Activated CD4-positive, alpha-beta T cell treated with anti-CD3 and anti-CD28 coated beads, Interleukin-2, amount 10 ng/mL, durations not matched to agents 7 days and 5 days (primary cell): ENCODE results near the gene APBB2. TPM values are rescaled to one million over a fixed set of nuclear protein-coding genes. Genes with fewer than 3 reads are reported as not detected.

Experiments used
- CTCF ChIA-PET: fragments of 350-600 bp; sonication (Branson Sonifier 250); formaldehyde crosslinking; loops from one replicate; lab custom pipeline; 2021; ENCODE audit warnings: antibody characterized with exemption; lab: Charles Lee
- POLR2A ChIA-PET: fragments of 350-600 bp; sonication (Branson Sonifier 250); formaldehyde crosslinking; loops from one replicate; lab custom pipeline; 2021; ENCODE audit warnings: antibody characterized with exemption; lab: Charles Lee
- DNase-seq: peaks from one replicate; pipeline ENCODE4 v3.0.0-alpha.2; 2020
- H3K27ac Mint-ChIP-seq: one replicate; pipeline ENCODE4 v1.8.0; 2021; ENCODE audit warnings: mild to moderate bottlenecking, moderate library complexity, mixed read lengths
- H3K27me3 Mint-ChIP-seq: one replicate; pipeline ENCODE4 v1.8.0; 2021; ENCODE audit warnings: mixed read lengths
- H3K36me3 Mint-ChIP-seq: one replicate; pipeline ENCODE4 v1.8.0; 2021; ENCODE audit warnings: low read depth, mixed read lengths
- H3K4me1 Mint-ChIP-seq: one replicate; pipeline ENCODE4 v1.8.0; 2021; ENCODE audit warnings: mixed read lengths
- H3K4me3 Mint-ChIP-seq: one replicate; pipeline ENCODE4 v1.8.0; 2021; ENCODE audit warnings: mild to moderate bottlenecking, moderate library complexity, mixed read lengths
- H3K9me3 Mint-ChIP-seq: one replicate; pipeline ENCODE4 v1.8.0; 2021; ENCODE audit warnings: mixed read lengths
- total RNA-seq, 2 experiments: library from RNA; stranded (reverse); gene quantifications; one replicate each; pipeline ENCODE4 v1.2.3, GENCODE V29; 2021

The APBB2 gene
- total RNA-seq, 2 experiments from 2014 or later, result 0.45 to 0.62 TPM

GRCh38 chr4:41111791-41112190, 102.6 kb downstream of the APBB2 start:
- DNase-seq, result no peak
- Mint-ChIP-seq H3K27me3 (no peaks in the 10 kb centered on the region), H3K9me3 (no peaks in the 10 kb centered on the region), H3K27ac (no peak overlapping the region), H3K4me1 (no peaks in the 10 kb centered on the region), H3K4me3 (no peak overlapping the region), H3K36me3 (no peaks in the 10 kb centered on the region)
- ChIA-PET CTCF (no interaction called here), POLR2A (no interaction called here)

GRCh38 chr4:41110050-41110449, 104.3 kb downstream of the APBB2 start:
- Mint-ChIP-seq H3K4me3 (no peak overlapping the region), H3K36me3 (no peaks in the 10 kb centered on the region), H3K4me1 (no peaks in the 10 kb centered on the region), H3K9me3 (no peaks in the 10 kb centered on the region), H3K27me3 (no peaks in the 10 kb centered on the region), H3K27ac (no peak overlapping the region)
- ChIA-PET CTCF (no interaction called here), POLR2A (no interaction called here)
- no peak for DNase-seq

GRCh38 chr4:41108481-41108880, 105.9 kb downstream of the APBB2 start:
- Mint-ChIP-seq H3K9me3 (no peaks in the 10 kb centered on the region), H3K27ac (no peak overlapping the region), H3K4me3 (no peak overlapping the region), H3K27me3 (no peaks in the 10 kb centered on the region), H3K36me3 (no peaks in the 10 kb centered on the region), H3K4me1 (no peaks in the 10 kb centered on the region)
- ChIA-PET CTCF (no interaction called here), POLR2A (no interaction called here)
- DNase-seq, result no peak

- H3K27me3 Mint-ChIP-seq, result no peaks in the 10 kb centered on the region
- no peaks in the 10 kb centered on the region for H3K36me3 Mint-ChIP-seq
- H3K4me1 Mint-ChIP-seq, result no peaks in the 10 kb centered on the region
- no peak overlapping the region for H3K27ac Mint-ChIP-seq
- ChIA-PET POLR2A (no interaction called here), CTCF (no interaction called here)
- no peak for DNase-seq
- H3K4me3 Mint-ChIP-seq, result no peak overlapping the region
- no peaks in the 10 kb centered on the region for H3K9me3 Mint-ChIP-seq
Observed at GRCh38 chr4:41106694-41107419, 107.5 kb downstream of the APBB2 start.

- no peak for DNase-seq
- Mint-ChIP-seq H3K4me3 (no peak overlapping the region), H3K27me3 (no peaks in the 10 kb centered on the region), H3K27ac (no peak overlapping the region), H3K4me1 (no peaks in the 10 kb centered on the region), H3K9me3 (no peaks in the 10 kb centered on the region), H3K36me3 (no peaks in the 10 kb centered on the region)
- CTCF ChIA-PET, result no interaction called here
- POLR2A ChIA-PET, result no interaction called here
Observed at GRCh38 chr4:41106081-41106480, 108.3 kb downstream of the APBB2 start.

- no peak overlapping the region for H3K4me3 Mint-ChIP-seq
- no peaks in the 10 kb centered on the region for H3K27me3 Mint-ChIP-seq
- H3K9me3 Mint-ChIP-seq, result no peaks in the 10 kb centered on the region
- H3K4me1 Mint-ChIP-seq, result no peaks in the 10 kb centered on the region
- no peak overlapping the region for H3K27ac Mint-ChIP-seq
- H3K36me3 Mint-ChIP-seq, result no peaks in the 10 kb centered on the region
- ChIA-PET POLR2A (no interaction called here), CTCF (interaction anchor here (0.5 kb wide), 1 partner anchor 1064 kb away, joined by 3 read pairs; no protein-coding TSS in a partner anchor)
- no peak for DNase-seq
Observed at GRCh38 chr4:41104155-41104554, 110.2 kb downstream of the APBB2 start.

GRCh38 chr4:41103657-41104056, 110.7 kb downstream of the APBB2 start:
- ChIA-PET CTCF (interaction anchor here (0.5 kb wide), 1 partner anchor 1064 kb away, joined by 3 read pairs; no protein-coding TSS in a partner anchor), POLR2A (no interaction called here)
- H3K9me3 Mint-ChIP-seq, result no peaks in the 10 kb centered on the region
- DNase-seq, result no peak
- H3K27ac Mint-ChIP-seq, result no peak overlapping the region
- no peak overlapping the region for H3K4me3 Mint-ChIP-seq
- H3K4me1 Mint-ChIP-seq, result no peaks in the 10 kb centered on the region
- no peaks in the 10 kb centered on the region for H3K36me3 Mint-ChIP-seq
- no peaks in the 10 kb centered on the region for H3K27me3 Mint-ChIP-seq

- POLR2A ChIA-PET, result no interaction called here
- CTCF ChIA-PET, result no interaction called here
- Mint-ChIP-seq H3K9me3 (no peaks in the 10 kb centered on the region), H3K36me3 (no peaks in the 10 kb centered on the region), H3K4me1 (no peaks in the 10 kb centered on the region), H3K27ac (no peak overlapping the region), H3K27me3 (peaks cover 3% of the 10 kb centered on the region), H3K4me3 (no peak overlapping the region)
- DNase-seq, result no peak
Observed at GRCh38 chr4:41102414-41103092, 111.8 kb downstream of the APBB2 start.

- peaks cover 8% of the 10 kb centered on the region for H3K27me3 Mint-ChIP-seq
- CTCF ChIA-PET, result no interaction called here
- POLR2A ChIA-PET, result no interaction called here
Observed at GRCh38 chr4:41098093-41099048, 116.0 kb downstream of the APBB2 start.

GRCh38 chr4:41095973-41096372, 118.4 kb downstream of the APBB2 start:
- DNase-seq, result no peak
- Mint-ChIP-seq H3K4me1 (no peaks in the 10 kb centered on the region), H3K27me3 (peaks cover 8% of the 10 kb centered on the region), H3K4me3 (no peak overlapping the region), H3K27ac (no peak overlapping the region), H3K36me3 (no peaks in the 10 kb centered on the region), H3K9me3 (no peaks in the 10 kb centered on the region)
- ChIA-PET CTCF (no interaction called here), POLR2A (no interaction called here)

More at GRCh38 chr4:41098093-41099048, 116.0 kb downstream of the APBB2 start:
- DNase-seq, result no peak
- Mint-ChIP-seq H3K36me3 (no peaks in the 10 kb centered on the region), H3K4me3 (no peak overlapping the region), H3K4me1 (no peaks in the 10 kb centered on the region), H3K27ac (no peak overlapping the region), H3K9me3 (no peaks in the 10 kb centered on the region)

- Mint-ChIP-seq H3K4me3 (no peak overlapping the region), H3K36me3 (no peaks in the 10 kb centered on the region), H3K9me3 (no peaks in the 10 kb centered on the region), H3K27ac (no peak overlapping the region), H3K4me1 (no peaks in the 10 kb centered on the region), H3K27me3 (peaks cover 8% of the 10 kb centered on the region)
- CTCF ChIA-PET, result no interaction called here
- no peak for DNase-seq
- POLR2A ChIA-PET, result no interaction called here
Observed at GRCh38 chr4:41095192-41095872, 119.0 kb downstream of the APBB2 start.

GRCh38 chr4:41092128-41092527, 122.2 kb downstream of the APBB2 start:
- ChIA-PET POLR2A (no interaction called here), CTCF (no interaction called here)
- Mint-ChIP-seq H3K27me3 (peaks cover 3% of the 10 kb centered on the region), H3K9me3 (no peaks in the 10 kb centered on the region), H3K36me3 (no peaks in the 10 kb centered on the region), H3K4me1 (no peaks in the 10 kb centered on the region), H3K27ac (no peak overlapping the region), H3K4me3 (no peak overlapping the region)
- DNase-seq, result no peak
